GM12878 (cell line): ENCODE measurements around the gene DERL2.

Experiments used
- CTCF ChIP-seq, 3 experiments: IDR thresholded peaks in 2 of 3; conservative IDR thresholded peaks in 1 of 3; 2 replicates each; pipeline ENCODE4 v1.5.1; 2011; ENCODE audit warnings: low read depth in 3 of 3, low read length in 3 of 3, mild to moderate bottlenecking in 3 of 3, control low read depth in 2 of 3, moderate library complexity in 2 of 3, inconsistent platforms in 1 of 3, mixed read lengths in 1 of 3; ENCODE audit not compliant: control insufficient read depth in 2 of 3, insufficient read depth in 1 of 3; ENCODE audit errors: extremely low read depth in 1 of 3
- EP300 ChIP-seq, 2 experiments: fragments of 150-350 bp in 1 of 2; IDR thresholded peaks; 2 replicates each; pipeline ENCODE4 v1.6.1; 2011 to 2012; ENCODE audit warnings: low read depth in 2 of 2, low read length in 2 of 2, borderline replicate concordance in 1 of 2, improper control_type of control experiment in 1 of 2, inconsistent platforms in 1 of 2; ENCODE audit not compliant: control insufficient read depth in 1 of 2
- MYC ChIP-seq: IDR thresholded peaks from 2 replicates; pipeline ENCODE4 v1.6.1; 2011; ENCODE audit warnings: mild to moderate bottlenecking, low read length, moderate library complexity, inconsistent platforms; ENCODE audit not compliant: insufficient read depth, insufficient replicate concordance, insufficient read length, severe bottlenecking
- NFIC ChIP-seq: IDR thresholded peaks from 2 replicates; pipeline ENCODE4 v1.6.1; 2012; ENCODE audit warnings: low read depth, mild to moderate bottlenecking, inconsistent platforms, low read length, moderate library complexity
- USF2 ChIP-seq: IDR thresholded peaks from 2 replicates; pipeline ENCODE4 v1.6.1; 2011; ENCODE audit warnings: low read depth, low read length, improper control_type of control experiment, borderline replicate concordance

- TF ChIP-seq NFIC: no peak
- no peak for TF ChIP-seq USF2
- no peak for TF ChIP-seq EP300 (IDR thresholded peaks at IDR 0.05; ENCODE audit: borderline replicate concordance in 1 of 2, control insufficient read depth in 1 of 2, low read depth in 2 of 2, low read length in 2 of 2)
- no peak for TF ChIP-seq CTCF (IDR thresholded peaks at IDR 0.05 in 2 of 3, conservative IDR thresholded peaks at IDR 0.05 in 1 of 3; ENCODE audit: control insufficient read depth in 2 of 3, extremely low read depth in 1 of 3, insufficient read depth in 1 of 3, low read depth in 3 of 3, low read length in 3 of 3)
- no peak for TF ChIP-seq MYC
Observed at GRCh38 chr17:5499476-5500231, 13.7 kb upstream of the DERL2 start.
